SW480 (cell line): ENCODE results near the gene ZBTB48.
"Not testable (repeated sequence)": the region's sequence is repeated elsewhere in the genome, so short reads cannot be mapped to it uniquely, and the experiment has no call there.

ENCODE experiments used
- DNase-seq: peaks from one replicate; pipeline ENCODE4 v3.0.0-alpha.2; 2016; ENCODE audit warnings: low spot score

ZBTB48 gene

DNA sequence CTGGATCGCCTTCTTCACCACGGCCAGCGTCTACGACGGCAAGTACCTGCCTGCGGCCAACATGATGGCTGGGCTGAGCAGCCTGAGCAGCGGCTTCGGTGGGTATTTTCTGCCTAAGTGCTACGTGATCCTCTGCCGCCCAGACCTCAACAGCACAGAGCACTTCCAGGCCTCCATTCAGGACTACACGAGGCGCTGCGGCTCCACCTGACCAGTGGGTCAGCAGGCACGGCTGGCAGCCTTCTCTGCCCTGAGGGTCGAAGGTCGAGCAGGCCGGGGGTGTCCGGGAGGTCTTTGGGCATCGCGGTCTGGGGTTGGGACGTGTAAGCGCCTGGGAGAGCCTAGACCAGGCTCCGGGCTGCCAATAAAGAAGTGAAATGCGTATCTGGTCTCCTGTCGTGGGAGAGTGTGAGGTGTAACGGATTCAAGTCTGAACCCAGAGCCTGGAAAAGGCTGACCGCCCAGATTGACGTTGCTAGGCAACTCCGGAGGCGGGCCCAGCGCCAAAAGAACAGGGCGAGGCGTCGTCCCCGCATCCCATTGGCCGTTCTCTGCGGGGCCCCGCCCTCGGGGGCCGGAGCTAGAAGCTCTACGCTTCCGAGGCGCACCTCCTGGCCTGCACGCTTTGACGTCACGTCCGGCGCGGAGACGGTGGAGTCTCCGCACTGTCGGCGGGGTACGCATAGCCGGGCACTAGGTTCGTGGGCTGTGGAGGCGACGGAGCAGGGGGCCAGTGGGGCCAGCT, at the start of gene ZBTB48:
ZBTB48 (plus strand) TSS at position 621 of the 745 bp plus-strand sequence. CDS start 616 bp downstream, outside the sequence.
- peak; percentile 96 for DNase-seq

DNA sequence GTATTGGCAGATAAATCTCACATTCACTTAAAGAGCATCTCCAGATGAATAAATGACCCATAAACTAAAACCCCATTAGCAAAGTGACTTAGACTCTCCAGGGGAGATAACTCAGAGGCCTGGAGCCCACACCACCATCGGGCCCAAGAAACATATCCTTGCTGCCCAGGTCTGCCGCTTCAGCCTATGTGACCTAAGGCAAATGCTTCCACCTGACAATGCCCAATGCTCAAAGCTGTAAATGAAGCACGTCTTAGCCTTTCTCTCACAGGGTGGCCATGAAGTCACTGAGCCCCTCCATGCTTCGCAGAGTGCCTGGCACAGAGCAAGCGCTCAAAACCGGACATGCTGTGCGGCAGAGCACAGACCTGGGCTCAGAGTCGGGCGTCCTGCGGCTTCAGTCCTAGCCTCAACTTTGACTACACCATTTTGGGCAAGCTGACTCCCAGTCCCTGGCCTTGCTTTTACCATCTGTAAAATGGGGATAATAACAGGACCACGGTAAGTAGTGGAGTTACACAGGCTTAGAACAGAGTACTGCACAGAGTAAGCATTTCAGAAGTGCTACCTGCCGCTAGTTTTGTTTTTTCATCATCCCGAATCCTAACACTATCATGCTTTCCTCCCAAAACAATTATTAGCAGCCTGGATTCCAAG, 49.2 kb upstream of the ZBTB48 start:
- DNase-seq: no peak

DNA sequence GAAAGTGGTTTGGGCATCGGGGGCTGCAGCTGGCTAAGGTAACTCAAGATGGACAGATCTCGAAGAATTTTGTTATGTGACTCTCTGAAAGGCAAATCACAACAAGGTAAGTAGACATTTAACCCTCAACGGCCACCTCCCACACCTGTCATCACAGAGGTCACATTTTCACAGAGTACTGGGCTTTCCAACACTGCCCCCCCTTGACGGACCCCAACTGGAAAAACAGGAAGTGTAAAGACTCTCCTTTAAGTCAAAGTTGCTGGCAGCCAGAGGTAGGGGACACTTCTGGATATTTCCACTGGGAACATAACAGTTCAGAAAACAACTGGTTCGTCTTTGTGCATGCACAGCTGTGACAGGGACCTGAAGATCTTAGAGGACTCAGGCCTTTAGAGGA, 47.8 kb upstream of the ZBTB48 start:
- no peak for DNase-seq

DNA sequence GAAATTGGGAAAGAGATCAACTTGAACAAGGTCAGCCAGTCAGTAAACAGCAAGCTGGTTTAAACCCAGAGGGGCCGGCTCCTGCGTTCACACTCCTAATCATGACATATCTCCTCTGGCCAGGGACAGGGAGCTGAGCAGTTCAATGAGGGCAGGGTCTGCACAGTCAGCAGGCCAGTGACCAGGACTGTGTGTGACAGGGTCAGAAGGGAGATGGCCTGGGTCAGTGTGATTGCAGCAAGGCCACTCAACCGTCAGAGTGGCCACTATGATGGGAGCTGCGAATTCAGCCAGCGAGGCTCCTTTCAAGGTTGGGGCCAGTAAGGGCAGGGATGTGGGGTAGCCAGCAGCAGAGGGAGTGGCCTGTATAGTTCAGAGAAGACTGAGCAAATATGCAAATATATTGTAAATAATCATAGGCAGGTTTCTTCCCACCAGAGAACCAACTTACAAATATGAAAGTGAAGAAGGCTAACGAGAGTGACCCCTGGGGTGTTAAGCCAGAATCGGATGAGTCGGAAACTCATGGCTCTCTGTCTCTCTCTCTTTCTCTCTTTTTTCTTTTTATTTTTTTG, 45.5 kb upstream of the ZBTB48 start:
- no peak for DNase-seq

DNA sequence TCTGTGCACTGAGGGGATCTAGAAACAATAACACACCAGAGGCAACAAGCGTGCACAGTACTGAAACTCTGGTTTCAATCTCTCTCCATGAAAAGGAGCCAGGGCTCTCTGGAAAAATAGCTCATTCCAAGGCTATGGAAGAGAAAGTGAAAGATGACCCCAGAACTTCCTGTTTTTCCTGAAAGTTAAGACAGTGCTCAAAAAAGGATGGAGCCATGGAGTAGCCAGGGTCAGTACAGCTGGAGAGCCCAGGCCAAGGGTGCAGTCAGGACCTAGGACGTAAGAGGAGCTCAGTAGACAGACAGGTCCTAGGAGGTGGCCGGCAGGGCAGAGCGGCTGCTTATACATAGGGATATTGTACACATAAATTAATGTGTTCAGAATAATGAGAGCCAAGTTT, 44.6 kb upstream of the ZBTB48 start:
- no peak for DNase-seq

DNA sequence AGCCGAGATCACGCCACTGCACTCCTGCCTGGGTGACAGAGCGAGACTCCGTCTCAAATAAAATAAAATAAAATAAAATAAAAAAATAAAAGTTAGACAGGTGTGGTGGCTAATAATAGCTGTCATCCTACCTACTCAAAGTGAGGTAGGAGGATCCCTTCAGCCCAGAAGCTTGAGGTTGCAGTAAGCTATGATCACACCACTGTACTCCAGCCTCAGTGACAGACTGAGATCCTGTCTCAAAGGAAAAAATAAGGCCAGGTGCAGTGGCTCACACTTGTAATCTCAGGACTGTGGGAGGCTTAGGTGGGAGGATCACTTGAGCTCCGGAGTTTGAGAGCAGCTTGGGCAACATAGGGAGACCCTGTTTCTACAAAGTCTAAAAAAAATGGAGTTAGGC, 43.5 kb upstream of the ZBTB48 start:
- no peak for DNase-seq

DNA sequence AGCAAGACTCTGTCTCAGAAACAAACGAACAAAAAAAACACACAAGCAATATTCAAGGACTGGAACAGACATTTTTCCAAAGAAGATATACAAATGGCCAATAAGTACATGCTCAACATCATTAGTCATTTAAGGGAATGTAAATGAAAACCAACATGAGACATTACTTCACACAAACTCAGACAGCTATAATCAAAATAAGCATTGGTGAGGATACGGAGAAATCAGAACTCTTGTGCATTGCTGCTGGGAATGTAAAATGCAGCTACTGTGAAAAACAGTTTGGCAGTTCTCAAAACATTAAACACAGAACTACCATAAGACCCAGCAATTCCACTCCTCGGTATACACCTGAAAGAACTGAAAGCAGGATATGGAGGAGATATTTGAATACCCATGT, 40.8 kb upstream of the ZBTB48 start:
- no peak for DNase-seq

DNA sequence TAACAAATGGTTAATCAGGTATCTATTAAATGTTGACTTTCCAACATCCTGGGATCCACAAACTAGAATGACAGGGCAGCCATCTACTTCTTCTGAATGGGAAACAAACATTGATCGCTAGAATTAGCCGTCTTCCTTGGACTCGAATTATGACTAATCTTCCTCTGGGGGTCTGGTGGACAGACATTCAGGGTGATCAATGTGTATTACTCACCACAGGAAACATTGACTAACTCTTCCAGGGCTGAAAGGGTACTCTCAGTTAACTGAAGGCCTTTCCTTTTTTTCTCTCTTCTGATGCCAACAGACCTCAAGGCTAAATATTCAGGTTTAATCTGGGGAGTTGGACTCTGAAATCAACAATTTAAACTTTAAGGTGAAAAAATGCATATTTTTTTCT, 35.0 kb upstream of the ZBTB48 start:
- DNase-seq: no peak

DNA sequence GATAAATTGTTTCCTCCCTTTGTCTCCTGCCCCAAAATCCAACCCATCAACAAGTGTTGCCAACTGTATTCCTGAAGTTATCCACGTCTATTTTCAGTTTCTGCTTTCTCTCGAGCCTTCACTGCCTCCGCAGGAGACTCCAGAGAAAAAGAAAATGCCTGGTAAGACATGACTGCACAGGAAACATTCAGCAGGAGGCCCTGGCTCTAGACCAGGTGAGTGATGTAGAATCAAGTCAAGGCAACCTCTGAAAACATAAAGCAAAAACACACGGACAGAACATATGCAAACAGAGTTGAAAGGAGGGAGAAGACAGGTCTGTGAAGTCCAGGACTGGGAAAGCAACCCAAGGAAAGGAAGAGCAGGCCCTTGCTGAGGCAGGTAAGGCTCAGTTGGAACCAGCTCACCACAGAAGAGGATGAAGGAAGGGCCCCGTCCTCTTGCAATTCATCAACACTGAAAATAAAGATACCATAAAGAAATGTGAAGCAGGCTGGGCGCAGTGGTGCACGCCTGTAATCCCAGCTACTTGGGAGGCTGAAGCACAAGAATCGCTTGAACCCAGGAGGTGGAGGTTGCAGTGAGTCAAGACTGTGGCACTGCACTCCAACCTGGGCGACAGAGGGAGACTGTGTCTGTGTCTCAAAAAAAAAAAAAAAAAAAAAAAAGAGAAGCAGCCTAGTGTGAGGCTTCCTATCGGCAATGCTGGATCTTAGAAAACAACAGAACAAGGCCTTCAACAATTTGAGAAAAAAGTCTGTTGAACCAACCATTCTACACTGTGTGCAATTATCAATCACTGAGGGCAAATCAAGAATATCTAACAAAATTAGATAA, 34.3 kb upstream of the ZBTB48 start:
- no peak for DNase-seq

DNA sequence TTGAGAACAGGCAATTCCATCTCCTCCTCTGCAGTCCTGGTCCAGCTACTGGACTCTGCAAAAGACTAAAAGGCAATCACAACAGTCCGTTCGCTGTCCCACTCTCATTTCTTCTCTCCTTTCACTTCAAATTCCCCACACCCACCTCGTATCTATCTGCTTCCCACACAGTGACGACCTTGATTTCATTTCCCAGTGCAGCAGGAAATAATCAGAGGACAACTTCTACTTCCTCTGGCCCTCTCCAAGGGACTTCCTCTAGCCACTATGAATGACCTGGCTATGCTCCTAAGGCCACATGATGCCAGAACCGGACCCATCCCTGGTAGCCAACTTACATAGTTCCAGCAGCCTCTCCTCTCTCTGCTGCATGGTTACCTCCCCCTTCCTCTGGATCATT, 33.5 kb upstream of the ZBTB48 start:
- no peak for DNase-seq

DNA sequence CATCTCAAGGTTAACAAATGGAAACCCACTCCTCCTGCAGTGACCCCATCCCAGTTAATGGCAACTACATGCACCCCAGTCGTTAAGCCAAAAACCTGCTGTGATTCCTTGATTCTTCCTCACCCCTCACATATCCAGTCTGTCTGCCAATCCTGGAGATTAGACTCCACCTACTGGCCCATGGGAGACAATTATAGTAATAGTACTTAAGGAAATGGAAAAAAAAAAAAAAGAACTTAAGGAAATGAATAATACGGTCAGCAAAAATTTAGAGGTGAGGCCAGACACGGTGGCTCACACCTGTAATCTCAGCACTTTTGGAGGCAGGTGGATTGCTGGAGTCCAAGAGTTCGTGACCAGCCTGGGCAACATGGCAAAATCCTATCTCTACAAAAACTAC, 32.5 kb upstream of the ZBTB48 start:
- no peak for DNase-seq

DNA sequence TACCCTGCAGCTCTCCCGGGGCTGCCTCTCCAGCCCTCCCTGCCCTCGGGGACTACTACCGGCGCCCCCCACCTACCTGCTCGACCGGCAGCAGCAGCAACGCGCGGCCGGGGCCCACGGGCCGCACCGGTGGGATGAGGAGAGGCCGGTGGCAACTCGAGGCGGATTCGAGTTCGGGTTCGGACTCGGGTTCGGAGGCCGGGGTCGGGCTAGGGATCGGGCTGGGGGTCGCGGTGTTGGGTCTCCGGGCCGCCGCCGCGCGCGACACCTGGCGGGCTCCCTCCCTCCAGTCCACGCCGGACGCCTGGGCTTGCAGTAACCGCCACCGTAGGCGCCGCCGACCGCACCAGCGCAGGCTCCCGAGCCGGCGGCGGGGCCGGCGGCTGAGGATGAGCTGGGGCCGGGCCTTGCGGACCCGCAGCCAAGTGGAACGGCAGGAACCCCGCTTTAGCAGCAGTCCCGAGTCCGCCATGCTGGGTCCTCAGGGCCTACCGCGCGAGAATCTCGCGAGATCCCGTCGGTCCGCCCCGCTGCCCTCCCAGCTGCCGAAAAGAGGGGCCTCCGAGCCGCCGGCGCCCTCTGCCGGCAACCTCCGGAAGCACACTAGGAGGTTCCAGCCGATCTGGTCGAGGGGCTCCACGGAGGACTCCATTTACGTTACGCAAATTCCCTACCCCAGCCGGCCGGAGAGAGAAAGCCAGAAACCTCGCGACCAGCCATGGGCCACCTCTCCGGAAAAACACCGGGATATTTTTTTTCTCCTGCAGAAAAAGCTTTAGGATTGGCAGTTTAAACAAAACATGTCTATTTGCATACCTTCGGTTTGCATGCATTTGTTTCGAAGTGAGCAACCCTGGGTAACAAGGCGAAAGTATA, 25.5 kb upstream of the ZBTB48 start, which contains the start of gene NOL9:
NOL9 (minus strand) TSS at position 483 of the 876 bp plus-strand sequence; CDS start at position 472, 11 bp downstream.
- peak; percentile 85 for DNase-seq

DNA sequence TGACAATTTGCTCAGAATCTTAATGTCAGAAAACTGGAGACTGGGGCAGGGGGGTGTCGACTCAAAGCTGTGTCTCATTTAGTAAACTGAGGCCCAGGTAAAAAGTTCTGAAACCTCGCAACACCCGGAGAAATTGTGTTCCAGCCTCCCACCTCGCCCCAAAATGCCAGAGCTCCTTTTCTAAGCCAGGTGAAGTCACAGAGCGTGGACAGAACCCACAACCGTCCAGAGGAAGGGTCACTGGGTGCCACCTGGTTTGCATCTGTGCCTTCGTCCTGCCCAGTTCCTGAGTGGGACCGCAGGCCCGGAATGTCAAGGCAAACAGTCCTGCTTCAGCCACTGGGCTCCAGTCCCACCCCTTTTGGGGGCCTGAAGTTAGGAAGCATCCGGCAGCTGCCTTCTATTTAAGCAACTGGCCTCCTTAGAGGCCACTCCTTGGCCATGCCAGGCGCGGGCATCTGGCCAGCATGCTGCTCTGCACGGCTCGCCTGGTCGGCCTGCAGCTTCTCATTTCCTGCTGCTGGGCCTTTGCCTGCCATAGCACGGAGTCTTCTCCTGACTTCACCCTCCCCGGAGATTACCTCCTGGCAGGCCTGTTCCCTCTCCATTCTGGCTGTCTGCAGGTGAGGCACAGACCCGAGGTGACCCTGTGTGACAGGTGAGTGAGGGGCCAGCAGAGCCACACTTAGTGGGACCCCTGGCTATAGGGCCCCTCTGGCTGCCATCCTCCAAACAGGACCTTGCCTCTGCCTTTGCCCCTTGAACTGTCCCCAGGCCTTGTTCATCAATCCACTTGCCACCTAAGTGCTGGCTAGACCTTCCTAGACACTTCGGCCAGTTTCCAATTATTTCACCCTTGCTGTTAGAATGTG, 24.7 kb upstream of the ZBTB48 start, which contains the start of gene TAS1R1:
TAS1R1 (plus strand) TSS at position 401 of the 872 bp plus-strand sequence; CDS start at position 468, 67 bp downstream.
- DNase-seq: no peak

DNA sequence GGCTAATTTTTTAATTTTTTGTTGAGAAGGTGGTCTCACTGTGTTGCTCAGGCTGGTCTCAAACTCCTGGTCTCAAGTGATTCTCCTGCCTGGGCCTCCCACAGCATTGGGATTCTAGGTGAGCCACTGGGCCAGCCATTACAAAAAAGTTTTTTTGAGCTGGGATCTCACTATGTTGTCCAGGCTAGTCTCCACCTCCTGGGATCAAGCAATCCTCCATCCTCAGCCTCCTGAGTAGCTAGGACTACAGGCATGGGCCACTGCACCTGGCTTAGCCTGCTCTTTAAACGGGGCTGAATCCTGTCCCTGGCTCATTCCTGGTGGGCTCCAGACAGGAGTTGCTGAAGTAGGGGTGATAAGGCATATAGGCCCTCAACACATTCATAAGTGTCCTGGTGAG, 22.2 kb upstream of the ZBTB48 start:
- no peak for DNase-seq

DNA sequence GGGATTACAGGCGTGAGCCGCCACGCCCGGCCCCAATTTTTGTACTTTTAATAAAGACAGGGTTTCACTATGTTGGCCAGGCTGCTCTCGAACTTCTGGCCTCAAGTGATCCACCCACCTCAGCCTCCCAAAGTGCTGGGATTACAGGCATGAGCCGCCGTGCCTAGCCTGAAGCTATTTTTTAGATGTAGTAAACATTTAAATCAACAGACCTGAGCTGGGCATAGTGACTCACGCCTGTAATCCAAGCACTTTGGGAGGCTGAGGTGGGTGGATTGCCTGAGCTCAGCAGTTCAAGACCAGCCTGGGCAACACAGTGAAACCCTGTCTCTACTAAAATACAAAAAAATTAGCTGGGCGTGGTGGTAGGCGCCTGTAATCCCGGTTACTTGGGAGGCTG, 20.6 kb upstream of the ZBTB48 start:
- not testable (repeated sequence) for DNase-seq

DNA sequence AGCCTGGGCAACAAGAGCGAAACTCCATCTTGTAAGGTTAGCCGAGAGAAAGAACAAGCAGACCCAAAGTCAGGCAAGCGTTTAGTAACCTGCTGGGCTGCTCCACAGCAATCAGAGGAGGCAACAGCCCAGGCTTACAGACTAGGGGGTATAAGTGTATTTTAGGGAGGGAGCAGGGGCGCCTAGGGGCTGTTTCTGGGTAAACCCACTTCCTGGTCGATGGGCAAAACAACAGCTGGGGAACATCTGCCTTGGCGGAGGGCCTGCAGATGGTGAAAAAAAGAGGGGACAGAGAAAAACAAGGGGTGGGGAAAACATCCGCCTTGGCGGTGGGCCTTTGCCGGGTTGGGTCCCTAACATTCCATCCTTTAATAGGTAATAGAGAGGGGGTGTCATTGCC, 19.5 kb upstream of the ZBTB48 start:
- DNase-seq: no peak

DNA sequence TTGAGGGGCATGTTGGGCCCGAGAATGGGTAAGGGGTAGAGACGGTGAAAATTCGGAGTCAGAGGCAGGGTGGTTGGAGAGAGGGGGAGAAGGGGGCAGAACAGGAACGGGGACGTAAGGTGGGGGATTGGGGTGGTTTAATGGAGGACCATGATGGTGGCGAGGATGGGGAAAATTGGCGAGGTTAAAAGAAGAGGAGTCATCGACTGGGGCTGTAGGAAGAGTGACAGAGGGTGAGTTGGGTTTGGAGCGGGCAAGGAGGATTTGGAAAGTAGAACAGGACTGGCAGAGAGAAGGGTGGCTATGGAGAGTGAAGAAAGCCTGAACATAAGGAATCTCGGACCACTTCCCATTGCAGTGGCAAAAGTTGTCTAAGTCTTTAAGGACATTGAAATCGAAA, 10.8 kb upstream of the ZBTB48 start:
- DNase-seq: no peak

DNA sequence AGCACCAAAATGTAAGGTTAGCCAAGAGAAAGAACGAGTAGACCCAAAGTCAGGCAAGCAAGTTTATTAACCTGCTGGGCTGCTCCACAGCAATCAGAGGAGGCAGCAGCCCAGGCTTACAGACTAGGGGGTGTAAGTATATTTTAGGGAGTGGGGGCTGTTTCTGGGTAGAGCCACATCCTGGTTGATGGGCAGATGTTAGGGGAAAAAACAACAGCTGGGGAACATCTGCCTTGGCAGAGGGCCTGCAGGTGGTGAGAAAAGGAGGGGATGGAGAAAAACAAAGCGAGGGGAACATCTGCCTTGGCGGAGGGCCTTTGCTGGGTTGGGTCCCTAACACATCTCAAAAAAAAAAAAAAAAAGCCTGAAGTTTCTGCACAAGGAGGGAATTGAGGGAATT, 9.7 kb upstream of the ZBTB48 start:
- DNase-seq: no peak

DNA sequence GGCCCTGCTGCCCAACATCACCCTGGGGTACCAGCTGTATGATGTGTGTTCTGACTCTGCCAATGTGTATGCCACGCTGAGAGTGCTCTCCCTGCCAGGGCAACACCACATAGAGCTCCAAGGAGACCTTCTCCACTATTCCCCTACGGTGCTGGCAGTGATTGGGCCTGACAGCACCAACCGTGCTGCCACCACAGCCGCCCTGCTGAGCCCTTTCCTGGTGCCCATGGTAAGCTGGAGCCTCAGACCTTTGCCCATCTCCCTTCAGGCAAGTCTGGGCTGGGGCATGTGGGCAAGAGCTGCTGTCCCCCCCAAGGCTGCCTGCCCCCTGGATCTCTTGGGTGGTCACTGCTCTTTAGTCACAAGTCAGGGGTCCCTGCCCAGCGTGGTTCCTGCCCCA, 8.8 kb upstream of the ZBTB48 start:
- no peak for DNase-seq

DNA sequence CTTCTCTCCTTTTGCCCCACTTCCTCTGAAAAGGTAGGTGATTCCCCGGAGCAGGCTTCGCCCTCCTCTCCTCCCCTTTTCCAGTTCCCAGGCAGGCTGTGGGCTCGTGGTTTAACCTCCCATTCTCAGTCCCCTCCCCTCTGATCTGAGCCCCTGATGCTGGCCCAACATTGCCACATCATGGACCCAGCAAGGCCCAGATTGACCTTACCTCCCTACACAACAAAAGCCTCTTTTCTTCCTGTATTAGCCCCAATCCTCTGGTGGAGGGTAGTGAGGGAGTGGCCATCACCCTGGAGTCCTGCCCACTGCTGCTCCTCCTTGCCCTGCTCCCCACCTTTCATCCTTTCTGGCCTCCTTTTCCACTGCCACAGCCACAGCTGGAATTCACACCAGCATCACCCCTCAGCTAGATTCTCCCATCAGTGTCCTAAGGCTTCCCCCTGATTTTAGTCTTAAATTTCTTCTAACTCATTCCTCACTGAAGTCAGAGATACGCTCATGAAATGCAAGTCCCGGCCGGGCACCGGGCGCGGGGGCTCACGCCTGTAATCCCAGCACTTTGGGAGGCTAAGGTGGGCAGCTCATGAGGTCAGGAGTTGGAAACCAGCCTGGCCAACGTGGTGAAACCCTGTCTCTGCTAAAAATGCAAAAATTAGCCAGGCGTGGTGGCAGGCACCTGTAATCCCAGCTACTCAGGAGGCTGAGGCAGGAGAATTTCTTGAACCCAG, 7.0 kb upstream of the ZBTB48 start:
- DNase-seq: no peak
